Activated T-cell treated with anti-CD3 and anti-CD28 coated beads, Interleukin-2, amount 50 U/mL, for 4 hours (primary cell): ENCODE data around the gene SMARCD1. TPM values are rescaled to one million over a fixed set of nuclear protein-coding genes. Genes with fewer than 3 reads are reported as not detected.

ENCODE experiments used
- ATAC-seq, 2 donors: fragments of 200-7000 bp; cut with Tn5 transposase; one replicate each; pipeline ENCODE4 v1.10.0; 2021
- DNase-seq: peaks from one replicate; pipeline ENCODE4 v3.0.0-alpha.2; 2020
- H3K27me3 Mint-ChIP-seq: one replicate; pipeline ENCODE4 v1.8.0; 2021; ENCODE audit warnings: low read depth, mixed read lengths
- H3K36me3 Mint-ChIP-seq: one replicate; pipeline ENCODE4 v1.8.0; 2022; ENCODE audit warnings: mixed read lengths; ENCODE audit not compliant: insufficient read depth
- H3K4me1 Mint-ChIP-seq: one replicate; pipeline ENCODE4 v1.8.0; 2021; ENCODE audit warnings: low read depth, mixed read lengths
- H3K4me3 Mint-ChIP-seq: one replicate; pipeline ENCODE4 v1.8.0; 2021; ENCODE audit warnings: mild to moderate bottlenecking, moderate library complexity, mixed read lengths
- H3K9me3 Mint-ChIP-seq: one replicate; pipeline ENCODE4 v1.8.0; 2021; ENCODE audit warnings: mixed read lengths
- total RNA-seq, 3 donors: library from RNA; stranded (reverse); gene quantifications; one replicate each; pipeline ENCODE4 v1.2.1, GENCODE V29; 2021

The SMARCD1 gene
- total RNA-seq, 3 donors from 2014 or later = 85.8 to 99.4 (median 97.6) TPM

DNA sequence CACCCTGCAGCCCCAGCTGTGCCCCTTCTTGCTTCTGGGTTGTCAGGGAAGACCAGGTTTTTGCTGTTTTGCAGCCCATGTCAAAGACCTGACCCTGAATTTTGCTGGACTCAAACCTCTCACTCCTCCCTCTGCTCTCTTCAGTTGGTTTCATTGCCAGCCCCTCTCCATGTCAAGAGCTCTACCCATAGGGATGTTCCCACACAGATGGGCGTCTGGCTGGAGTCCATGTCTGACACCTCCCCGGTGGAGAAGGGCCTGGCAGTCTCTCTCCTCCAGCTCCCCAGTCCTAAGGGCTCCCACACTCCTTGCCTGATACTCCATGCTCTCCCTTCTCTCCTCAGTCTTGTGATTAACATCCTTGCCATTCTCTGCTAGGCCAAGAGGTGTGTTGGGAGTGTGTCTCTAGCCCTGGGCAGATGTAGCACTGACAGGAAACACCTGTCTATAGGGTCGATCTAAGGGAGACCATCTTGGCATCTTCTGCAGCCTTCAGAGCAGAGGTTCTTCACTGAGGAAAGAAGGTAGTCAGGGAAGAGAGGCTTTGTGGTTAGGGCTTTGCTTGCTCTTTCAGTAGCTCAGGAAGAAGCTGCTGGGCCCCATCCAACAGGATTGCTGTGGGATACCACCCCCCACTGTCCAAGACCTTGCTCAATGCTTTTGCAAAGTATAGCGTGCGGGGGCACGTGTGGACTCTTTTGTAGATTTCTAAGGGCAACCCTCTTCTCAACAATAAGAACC is 23.0 kb upstream of the SMARCD1 start:
- Mint-ChIP-seq H3K36me3 (no peaks in the 10 kb centered on the region), H3K27me3 (peaks cover 23% of the 10 kb centered on the region), H3K4me1 (peaks cover 13% of the 10 kb centered on the region), H3K4me3 (no peak overlapping the region), H3K9me3 (no peaks in the 10 kb centered on the region)
- ATAC-seq (no peak), DNase-seq (no peak)

DNA sequence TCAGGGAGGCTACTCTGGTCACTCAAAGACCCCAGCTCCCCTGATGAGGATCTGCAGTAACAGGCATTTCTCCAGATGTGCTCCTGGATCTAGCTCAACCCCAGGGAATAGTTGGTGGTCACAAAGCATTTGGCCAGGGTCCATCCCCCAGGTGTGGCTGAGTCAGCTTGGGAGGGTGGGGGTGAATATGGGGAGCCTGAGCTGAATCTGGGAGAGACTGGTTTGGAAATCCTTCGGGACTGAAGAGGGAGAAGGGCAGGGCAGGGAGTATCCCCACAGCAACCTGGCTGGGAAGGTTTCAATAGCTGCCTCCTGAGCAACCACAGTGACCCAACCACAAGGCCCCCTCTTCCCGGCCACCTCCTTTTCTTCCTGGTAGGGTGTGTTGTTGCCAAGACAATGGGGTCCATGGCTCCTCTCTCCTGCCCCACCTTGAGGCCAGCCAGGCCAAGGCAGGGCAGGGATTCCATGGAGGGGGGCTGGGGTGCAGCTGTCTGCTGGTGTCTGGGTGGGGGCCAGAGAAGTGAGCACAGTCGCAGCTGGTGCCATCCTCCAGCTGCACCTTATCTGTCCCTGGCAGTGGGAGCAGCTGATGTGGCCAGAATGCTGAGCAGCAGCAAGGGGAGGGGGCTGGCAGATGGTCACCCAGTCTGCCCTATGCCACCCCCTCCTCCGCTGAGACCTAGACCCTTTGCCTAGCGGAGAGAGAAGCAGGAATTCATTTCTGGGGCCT is 22.2 kb upstream of the SMARCD1 start:
- DNase-seq (no peak), ATAC-seq (no peak)
- H3K4me3 Mint-ChIP-seq = no peak overlapping the region
- no peaks in the 10 kb centered on the region for H3K36me3 Mint-ChIP-seq
- H3K4me1 Mint-ChIP-seq = peaks cover 12% of the 10 kb centered on the region
- no peaks in the 10 kb centered on the region for H3K9me3 Mint-ChIP-seq
- H3K27me3 Mint-ChIP-seq = peaks cover 22% of the 10 kb centered on the region

DNA sequence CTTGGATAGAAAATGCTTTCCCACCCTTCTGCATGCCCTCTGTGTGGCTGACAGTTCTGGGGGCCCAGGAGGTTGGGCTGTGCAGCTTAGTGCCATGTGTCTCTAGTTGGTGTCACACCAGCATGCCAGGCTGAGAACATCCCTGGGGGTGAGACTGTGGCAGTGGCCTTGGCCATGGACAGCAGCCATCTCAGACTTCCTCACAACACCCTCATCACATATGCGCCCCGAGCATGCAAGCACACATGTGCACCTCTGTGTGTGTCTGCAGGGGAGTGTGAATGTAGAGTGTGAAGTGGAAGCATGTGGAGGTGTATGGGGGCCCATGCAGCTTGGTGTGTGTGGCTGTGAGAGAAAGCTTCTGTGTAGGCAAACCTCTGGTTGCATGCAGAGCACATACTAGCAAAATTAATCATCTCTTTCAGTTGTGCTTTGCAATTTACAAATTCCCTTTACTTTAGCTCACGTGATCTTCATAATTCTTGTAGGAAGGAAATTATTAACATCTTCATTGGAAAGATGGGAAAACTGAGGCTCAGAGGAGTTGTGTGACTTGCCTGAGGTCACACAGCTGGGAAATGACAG is 19.3 kb upstream of the SMARCD1 start:
- peaks cover 11% of the 10 kb centered on the region for H3K27me3 Mint-ChIP-seq
- DNase-seq = no peak
- H3K4me1 Mint-ChIP-seq = peaks cover 5% of the 10 kb centered on the region
- no peak for ATAC-seq
- H3K9me3 Mint-ChIP-seq = no peaks in the 10 kb centered on the region
- H3K4me3 Mint-ChIP-seq = no peak overlapping the region
- no peaks in the 10 kb centered on the region for H3K36me3 Mint-ChIP-seq

DNA sequence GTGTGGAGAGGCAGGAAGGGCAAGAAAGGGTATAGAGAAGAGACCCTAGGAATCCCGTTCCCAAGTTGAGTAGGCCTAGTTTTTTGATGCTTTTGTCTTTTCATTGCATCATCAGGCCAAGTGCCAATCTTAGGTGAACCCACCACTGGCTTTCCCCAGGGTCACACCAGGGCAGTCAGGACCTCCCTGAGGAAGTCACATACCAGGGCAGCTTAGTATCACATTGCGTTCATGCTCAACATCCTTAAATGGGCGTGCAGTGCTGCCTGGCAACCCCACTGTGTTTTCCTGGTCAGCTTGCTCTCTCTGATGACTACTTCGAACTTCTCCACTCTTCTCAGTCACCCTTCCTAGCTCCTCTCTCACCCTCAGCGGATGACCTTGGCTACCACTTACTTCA is 18.7 kb upstream of the SMARCD1 start:
- no peaks in the 10 kb centered on the region for H3K9me3 Mint-ChIP-seq
- ATAC-seq (no peak), DNase-seq (no peak)
- no peak overlapping the region for H3K4me3 Mint-ChIP-seq
- H3K27me3 Mint-ChIP-seq = peaks cover 11% of the 10 kb centered on the region
- H3K36me3 Mint-ChIP-seq = no peaks in the 10 kb centered on the region
- H3K4me1 Mint-ChIP-seq = peaks cover 5% of the 10 kb centered on the region

DNA sequence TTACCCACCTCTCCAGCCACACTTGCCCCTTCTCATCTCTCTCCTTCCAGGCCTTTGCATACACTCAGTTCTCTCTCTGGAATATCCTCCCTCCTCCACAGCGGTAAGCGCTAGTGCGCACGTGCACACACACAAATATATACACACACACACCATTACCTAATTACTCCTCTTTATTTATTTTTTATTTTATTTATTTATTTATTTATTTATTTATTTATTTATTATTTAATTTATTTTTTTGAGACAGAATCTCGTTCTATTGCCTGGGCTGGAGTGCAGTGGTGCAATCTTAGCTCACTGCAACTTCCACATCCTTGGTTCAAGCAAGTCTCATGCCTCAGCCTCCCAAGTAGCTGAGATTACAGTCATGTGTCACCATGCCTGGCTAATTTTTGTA is 16.1 kb upstream of the SMARCD1 start:
- no peaks in the 10 kb centered on the region for H3K9me3 Mint-ChIP-seq
- no peak for ATAC-seq

DNA sequence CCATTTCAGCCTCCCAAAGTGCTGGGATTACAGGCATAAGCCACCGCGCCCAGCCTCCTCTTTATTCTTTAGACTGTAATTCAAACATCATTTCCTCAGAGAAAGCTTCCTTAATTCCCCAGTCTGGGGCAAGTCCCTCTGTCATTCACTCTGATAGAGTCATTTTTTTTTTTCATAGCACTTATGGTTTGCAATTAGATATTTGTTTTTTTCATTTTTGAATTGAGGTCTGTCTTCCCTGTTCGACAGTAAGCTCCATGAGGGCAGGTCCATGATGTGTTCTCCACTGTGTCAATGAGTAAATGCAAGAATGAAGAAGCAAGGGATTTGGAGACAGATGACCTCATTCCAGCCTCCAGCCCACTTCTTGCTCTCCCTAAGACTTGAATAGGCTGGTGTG is 15.6 kb upstream of the SMARCD1 start:
- peaks cover 5% of the 10 kb centered on the region for H3K4me1 Mint-ChIP-seq
- ATAC-seq = no peak
- H3K4me3 Mint-ChIP-seq = no peak overlapping the region
- no peaks in the 10 kb centered on the region for H3K27me3 Mint-ChIP-seq
- H3K9me3 Mint-ChIP-seq = no peaks in the 10 kb centered on the region
- no peaks in the 10 kb centered on the region for H3K36me3 Mint-ChIP-seq
- no peak for DNase-seq

More for the DNA sequence above, 16.1 kb upstream of the SMARCD1 start:
- Mint-ChIP-seq H3K27me3 (no peaks in the 10 kb centered on the region), H3K4me3 (no peak overlapping the region), H3K4me1 (peaks cover 5% of the 10 kb centered on the region), H3K36me3 (no peaks in the 10 kb centered on the region)
- DNase-seq = no peak

DNA sequence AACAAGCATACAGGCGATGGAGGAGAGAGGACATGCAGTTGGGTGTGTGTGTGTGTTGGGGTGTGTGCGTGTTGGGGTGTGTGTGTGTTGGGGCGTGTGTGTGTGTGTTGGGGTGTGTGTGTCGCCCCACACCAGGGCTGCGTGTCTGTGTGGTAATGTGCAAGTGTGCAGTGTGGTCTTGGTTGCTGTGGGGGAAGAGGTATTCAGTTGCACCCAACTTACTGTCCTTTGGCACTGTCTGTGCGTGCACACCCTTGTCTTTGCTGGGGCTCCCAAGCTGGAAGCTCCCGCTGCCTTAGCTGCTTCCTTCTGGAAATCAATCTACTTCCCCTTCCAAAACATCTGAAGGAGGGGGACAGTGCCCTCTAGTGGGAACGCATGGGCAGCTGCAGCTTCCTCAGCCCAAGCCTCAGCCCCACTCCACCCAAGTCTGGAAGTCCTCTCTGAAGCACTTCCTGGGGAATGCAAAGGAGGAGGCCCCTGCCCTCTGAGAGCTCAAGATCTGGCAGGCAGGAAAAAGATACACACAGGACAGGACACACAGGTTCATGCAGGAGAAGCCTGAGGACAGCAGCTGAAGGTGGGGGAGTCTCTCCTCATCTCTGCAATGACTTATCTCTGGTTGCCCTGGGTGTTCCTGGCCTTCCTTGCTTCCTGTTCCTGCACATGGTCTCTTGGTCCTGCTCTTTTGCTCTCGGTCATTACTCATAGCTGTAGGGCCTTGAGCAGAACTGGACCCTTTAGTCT is 14.7 kb upstream of the SMARCD1 start:
- ATAC-seq (peak; percentile 53 to 58), DNase-seq (peak; percentile 61)
- Mint-ChIP-seq H3K36me3 (no peaks in the 10 kb centered on the region), H3K4me3 (no peak overlapping the region), H3K9me3 (no peaks in the 10 kb centered on the region), H3K4me1 (peaks cover 5% of the 10 kb centered on the region), H3K27me3 (no peaks in the 10 kb centered on the region)

DNA sequence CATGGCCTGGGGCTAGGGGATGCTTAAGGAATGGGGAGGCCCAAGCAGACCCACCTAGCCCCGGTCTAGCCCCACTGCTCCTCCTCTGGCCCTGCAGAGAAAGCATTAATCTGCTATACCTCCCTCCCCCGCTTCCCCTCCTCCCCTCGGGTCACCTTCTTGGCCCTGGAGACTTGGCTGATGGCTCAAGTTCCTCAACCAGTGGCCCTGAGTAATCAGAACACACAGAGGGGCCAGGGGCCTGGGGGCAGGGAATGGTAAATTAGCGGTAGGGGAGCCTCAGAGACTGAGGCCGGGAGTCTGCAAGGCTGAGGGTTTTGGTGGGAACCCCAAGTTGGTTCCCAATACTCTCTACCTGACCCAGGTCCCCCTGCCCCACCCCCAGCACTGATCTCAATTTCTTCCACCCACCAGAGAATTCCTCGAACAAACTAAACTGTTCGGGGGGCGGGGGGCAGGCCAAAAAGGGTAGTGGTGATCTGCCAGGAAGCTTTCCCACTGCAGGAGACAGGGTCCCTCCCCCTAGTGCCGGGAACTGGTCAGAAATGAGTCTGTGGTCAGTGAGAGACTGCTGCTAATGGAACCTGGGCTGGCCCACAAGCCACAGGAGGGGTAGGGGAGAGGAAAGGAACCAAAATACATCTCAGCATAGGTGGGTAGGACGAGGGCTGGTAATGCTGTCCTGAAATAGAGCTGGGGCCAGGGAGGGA is 12.8 kb upstream of the SMARCD1 start:
- Mint-ChIP-seq H3K27me3 (peaks cover under 1% of the 10 kb centered on the region), H3K9me3 (no peaks in the 10 kb centered on the region), H3K4me3 (no peak overlapping the region), H3K4me1 (peaks cover 5% of the 10 kb centered on the region), H3K36me3 (no peaks in the 10 kb centered on the region)
- ATAC-seq = no peak
- DNase-seq = no peak

DNA sequence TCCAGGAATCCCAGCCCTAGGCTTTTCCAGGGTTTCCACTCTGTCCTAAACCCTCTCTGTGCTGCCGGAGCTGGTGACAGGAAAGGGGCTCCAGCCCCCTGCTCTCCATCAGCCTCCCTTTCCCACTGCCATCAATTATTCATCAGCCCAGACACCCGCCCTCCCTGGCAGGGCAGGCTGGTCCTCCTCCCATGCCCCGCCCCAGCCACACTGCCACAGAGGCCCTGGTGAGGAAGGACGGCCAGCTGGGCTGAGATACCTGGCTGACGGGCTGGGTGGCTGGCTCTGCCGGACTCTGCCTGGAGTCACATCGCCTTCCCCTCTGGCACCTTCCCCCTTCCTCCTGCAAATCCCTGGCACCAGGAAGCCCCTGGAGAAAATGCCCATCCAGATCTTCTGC is 11.9 kb upstream of the SMARCD1 start:
- no peaks in the 10 kb centered on the region for H3K9me3 Mint-ChIP-seq
- peaks cover 5% of the 10 kb centered on the region for H3K4me1 Mint-ChIP-seq
- DNase-seq (no peak), ATAC-seq (no peak)
- H3K27me3 Mint-ChIP-seq = peaks cover 3% of the 10 kb centered on the region
- H3K4me3 Mint-ChIP-seq = no peak overlapping the region
- no peaks in the 10 kb centered on the region for H3K36me3 Mint-ChIP-seq

DNA sequence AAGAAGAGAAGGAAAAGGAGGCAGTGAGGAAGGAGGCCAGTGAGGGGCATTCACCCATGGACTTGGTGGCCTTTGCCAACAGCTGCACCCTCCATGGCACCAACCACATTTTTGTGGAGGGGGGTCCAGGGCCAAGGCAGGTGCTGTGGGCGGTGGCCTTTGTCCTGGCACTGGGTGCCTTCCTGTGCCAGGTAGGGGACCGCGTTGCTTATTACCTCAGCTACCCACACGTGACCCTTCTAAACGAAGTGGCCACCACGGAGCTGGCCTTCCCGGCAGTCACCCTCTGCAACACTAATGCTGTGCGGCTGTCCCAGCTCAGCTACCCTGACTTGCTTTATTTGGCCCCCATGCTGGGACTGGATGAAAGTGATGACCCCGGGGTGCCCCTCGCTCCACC is 11.4 kb upstream of the SMARCD1 start:
- H3K9me3 Mint-ChIP-seq = no peaks in the 10 kb centered on the region
- peaks cover 5% of the 10 kb centered on the region for H3K4me1 Mint-ChIP-seq
- peaks cover 3% of the 10 kb centered on the region for H3K27me3 Mint-ChIP-seq
- H3K4me3 Mint-ChIP-seq = no peak overlapping the region
- DNase-seq = no peak
- no peaks in the 10 kb centered on the region for H3K36me3 Mint-ChIP-seq
- ATAC-seq = no peak

DNA sequence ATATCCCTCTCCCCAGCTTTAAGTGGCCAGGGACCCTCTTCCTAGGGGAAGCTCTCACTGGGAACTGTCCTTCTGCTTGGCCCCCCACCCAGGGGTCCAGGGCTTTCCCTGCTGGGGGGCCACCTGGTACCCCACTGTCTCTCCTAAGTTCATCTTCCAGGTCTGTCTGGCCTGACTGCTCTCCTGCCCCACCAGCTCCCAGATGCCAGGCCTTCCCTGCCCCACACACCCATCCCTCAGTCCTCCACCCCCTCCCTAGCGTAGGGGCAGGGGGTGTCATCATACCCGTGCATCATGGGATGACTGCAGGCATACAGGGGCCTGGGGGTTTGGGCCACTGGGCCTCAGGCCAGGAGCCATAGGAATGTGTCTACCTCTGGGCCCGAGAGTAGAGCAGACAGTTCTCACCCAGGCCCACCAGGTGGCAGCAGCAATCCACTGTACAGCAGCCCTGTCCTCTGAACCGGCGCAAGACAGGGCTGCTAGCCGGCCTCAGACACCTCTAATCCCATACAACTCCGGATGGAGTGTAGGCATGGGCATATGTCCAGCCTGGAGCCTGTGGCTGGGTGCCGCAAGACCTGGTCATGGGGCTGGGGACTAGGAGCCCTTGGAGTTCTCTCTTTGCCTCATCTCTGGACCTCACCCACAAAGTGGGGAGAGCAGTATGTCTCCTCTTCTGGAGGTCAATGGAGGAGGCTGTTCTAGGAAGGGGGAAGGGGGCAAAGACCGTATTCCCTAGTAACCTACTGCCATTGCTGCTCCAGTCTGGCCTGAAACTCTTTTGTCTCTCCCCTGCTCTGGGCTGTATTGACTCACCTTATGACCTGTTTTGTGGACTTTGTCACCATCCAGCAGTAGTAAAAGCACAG is 10.0 kb upstream of the SMARCD1 start:
- ATAC-seq (peak; percentile 95 to 96), DNase-seq (peak; percentile 82)
- Mint-ChIP-seq H3K9me3 (no peaks in the 10 kb centered on the region), H3K36me3 (no peaks in the 10 kb centered on the region), H3K27me3 (peaks cover 3% of the 10 kb centered on the region), H3K4me3 (no peak overlapping the region), H3K4me1 (peaks cover 5% of the 10 kb centered on the region)

DNA sequence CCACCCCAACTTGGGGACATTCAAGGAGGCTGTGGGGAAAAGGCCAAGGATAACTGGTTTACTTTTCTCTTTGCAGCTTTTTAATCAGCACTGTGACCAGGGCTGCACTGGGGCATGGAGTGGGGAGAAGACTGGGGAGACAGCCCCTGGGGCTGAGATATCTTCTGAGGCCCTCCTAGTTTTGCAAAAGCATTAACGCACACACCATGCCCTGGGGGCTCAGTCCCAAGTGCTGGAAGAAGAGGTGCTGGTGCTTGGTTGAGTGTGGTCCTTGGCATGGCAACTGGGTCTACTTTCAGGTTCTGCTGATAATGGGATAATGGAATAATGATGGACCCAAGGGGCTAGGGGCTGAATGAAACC is 9.4 kb upstream of the SMARCD1 start:
- Mint-ChIP-seq H3K9me3 (no peaks in the 10 kb centered on the region), H3K27me3 (peaks cover 3% of the 10 kb centered on the region), H3K4me1 (no peaks in the 10 kb centered on the region), H3K36me3 (no peaks in the 10 kb centered on the region), H3K4me3 (no peak overlapping the region)
- DNase-seq = no peak
- ATAC-seq = no peak

DNA sequence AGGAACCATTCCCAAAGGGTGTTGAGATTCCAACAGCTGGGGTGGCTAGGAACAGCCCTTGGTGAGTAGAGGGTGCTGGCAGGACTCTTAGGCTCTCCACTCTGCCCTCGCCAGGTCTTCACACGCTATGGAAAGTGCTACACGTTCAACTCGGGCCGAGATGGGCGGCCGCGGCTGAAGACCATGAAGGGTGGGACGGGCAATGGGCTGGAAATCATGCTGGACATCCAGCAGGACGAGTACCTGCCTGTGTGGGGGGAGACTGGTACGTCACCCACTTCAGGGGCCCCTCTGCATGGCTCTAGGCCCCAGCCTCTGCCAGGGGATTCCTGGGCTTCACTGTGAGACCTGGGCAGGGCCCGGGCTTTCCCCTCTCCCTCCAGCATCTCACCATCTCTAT is 8.0 kb upstream of the SMARCD1 start:
- H3K36me3 Mint-ChIP-seq = no peaks in the 10 kb centered on the region
- H3K4me3 Mint-ChIP-seq = no peak overlapping the region
- ATAC-seq (no peak), DNase-seq (no peak)
- H3K9me3 Mint-ChIP-seq = no peaks in the 10 kb centered on the region
- H3K27me3 Mint-ChIP-seq = peaks cover 3% of the 10 kb centered on the region
- no peaks in the 10 kb centered on the region for H3K4me1 Mint-ChIP-seq
